Measurements from ENCODE around the gene DDX59.

DNA sequence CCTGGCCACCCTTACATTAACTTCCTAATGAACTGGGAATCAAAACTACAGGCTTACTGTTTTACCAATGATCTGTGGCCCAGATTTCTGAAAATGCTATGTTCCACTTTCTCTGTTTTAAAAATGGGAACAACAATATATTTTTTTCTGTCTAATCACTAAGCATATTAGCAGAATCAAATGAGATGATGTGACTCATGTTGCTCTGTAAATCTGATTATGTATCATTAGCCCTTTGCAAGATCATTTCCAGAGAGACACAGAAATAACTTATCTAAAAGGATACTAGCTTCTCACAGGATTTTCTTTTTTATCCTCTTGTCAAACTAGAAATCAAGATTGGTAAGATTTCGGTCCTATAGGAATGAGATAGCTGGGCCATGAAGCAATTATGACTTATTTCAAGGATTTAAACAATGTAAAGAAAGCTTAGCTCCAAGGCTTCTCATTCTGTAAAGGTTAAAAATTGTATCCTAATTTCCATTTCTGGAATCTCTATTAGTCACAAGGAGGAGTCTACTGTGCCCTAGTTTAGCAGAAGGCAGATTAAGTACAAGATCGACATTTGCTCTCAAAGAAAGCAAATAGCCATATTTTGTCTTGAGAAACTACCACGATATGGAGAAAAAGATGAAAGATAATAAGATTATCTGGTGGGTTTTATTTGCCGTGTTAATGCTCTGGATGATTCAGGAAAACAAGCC, 36.6 kb upstream of the DDX59 start:
- TF ChIP-seq REPIN1 (tag by site-specific recombination; IDR thresholded peaks at IDR 0.05; ENCODE audit: low read depth): no peak
- TF ChIP-seq, protein P1, sequence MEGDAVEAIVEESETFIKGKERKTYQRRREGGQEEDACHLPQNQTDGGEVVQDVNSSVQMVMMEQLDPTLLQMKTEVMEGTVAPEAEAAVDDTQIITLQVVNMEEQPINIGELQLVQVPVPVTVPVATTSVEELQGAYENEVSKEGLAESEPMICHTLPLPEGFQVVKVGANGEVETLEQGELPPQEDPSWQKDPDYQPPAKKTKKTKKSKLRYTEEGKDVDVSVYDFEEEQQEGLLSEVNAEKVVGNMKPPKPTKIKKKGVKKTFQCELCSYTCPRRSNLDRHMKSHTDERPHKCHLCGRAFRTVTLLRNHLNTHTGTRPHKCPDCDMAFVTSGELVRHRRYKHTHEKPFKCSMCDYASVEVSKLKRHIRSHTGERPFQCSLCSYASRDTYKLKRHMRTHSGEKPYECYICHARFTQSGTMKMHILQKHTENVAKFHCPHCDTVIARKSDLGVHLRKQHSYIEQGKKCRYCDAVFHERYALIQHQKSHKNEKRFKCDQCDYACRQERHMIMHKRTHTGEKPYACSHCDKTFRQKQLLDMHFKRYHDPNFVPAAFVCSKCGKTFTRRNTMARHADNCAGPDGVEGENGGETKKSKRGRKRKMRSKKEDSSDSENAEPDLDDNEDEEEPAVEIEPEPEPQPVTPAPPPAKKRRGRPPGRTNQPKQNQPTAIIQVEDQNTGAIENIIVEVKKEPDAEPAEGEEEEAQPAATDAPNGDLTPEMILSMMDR (tag by site-specific recombination; IDR thresholded peaks at IDR 0.05): no peak
- TF ChIP-seq ZNF426 (tag by site-specific recombination; IDR thresholded peaks at IDR 0.05): no peak
- TF ChIP-seq, protein P2, sequence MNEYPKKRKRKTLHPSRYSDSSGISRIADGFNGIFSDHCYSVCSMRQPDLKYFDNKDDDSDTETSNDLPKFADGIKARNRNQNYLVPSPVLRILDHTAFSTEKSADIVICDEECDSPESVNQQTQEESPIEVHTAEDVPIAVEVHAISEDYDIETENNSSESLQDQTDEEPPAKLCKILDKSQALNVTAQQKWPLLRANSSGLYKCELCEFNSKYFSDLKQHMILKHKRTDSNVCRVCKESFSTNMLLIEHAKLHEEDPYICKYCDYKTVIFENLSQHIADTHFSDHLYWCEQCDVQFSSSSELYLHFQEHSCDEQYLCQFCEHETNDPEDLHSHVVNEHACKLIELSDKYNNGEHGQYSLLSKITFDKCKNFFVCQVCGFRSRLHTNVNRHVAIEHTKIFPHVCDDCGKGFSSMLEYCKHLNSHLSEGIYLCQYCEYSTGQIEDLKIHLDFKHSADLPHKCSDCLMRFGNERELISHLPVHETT (tag by site-specific recombination; IDR thresholded peaks at IDR 0.05): no peak
